GM10248 (cell line): ENCODE results near the gene ZNF681.
"Not testable (repeated sequence)": the region's sequence is repeated elsewhere in the genome, so short reads cannot be mapped to it uniquely, and the experiment has no call there.

Experiments used
- CTCF ChIA-PET: fragments of 300-600 bp; sonication (Branson Sonifier 250); formaldehyde crosslinking; extraction: SDS; loops from one replicate; lab custom pipeline; 2021; ENCODE audit warnings: antibody characterized with exemption; lab: Yijun Ruan, JAX
- POLR2A ChIA-PET: fragments of 350-650 bp; sonication (Branson Sonifier 250); formaldehyde crosslinking; extraction: SDS; loops from one replicate; lab custom pipeline; 2020; ENCODE audit warnings: antibody characterized with exemption; lab: Yijun Ruan, JAX
- DNase-seq: peaks from one replicate; pipeline ENCODE4 v3.0.0; 2012; ENCODE audit errors: extremely low spot score
- TF ChIP-seq, protein P1 (sequence below): IDR thresholded peaks from 2 replicates; pipeline ENCODE4 v1.5.1; 2012; ENCODE audit warnings: mild to moderate bottlenecking, low read depth; ENCODE audit errors: extremely low read depth, missing control alignments, control extremely low read depth

The ZNF681 gene

DNA sequence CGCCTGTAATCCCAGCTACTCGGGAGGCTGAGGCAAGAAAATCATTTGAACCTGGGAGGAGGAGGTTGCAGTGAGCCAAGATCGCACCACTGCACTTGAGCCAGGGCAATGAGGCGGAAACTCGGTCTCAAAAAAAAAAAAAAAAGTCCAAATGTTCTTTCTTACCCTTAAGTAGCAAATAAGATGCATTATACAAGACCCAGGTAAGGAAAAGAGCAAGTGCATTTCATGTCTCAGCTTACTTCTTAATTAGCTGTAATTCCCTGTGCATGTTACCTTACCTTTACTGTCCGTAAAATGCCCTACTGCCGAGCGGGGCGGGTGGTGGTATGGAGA lies 3.8 kb upstream of the ZNF681 start:
- ChIA-PET POLR2A (no interaction called here), CTCF (no interaction called here)
- TF ChIP-seq, protein P1, sequence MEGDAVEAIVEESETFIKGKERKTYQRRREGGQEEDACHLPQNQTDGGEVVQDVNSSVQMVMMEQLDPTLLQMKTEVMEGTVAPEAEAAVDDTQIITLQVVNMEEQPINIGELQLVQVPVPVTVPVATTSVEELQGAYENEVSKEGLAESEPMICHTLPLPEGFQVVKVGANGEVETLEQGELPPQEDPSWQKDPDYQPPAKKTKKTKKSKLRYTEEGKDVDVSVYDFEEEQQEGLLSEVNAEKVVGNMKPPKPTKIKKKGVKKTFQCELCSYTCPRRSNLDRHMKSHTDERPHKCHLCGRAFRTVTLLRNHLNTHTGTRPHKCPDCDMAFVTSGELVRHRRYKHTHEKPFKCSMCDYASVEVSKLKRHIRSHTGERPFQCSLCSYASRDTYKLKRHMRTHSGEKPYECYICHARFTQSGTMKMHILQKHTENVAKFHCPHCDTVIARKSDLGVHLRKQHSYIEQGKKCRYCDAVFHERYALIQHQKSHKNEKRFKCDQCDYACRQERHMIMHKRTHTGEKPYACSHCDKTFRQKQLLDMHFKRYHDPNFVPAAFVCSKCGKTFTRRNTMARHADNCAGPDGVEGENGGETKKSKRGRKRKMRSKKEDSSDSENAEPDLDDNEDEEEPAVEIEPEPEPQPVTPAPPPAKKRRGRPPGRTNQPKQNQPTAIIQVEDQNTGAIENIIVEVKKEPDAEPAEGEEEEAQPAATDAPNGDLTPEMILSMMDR = no peak
- no peak for DNase-seq

DNA sequence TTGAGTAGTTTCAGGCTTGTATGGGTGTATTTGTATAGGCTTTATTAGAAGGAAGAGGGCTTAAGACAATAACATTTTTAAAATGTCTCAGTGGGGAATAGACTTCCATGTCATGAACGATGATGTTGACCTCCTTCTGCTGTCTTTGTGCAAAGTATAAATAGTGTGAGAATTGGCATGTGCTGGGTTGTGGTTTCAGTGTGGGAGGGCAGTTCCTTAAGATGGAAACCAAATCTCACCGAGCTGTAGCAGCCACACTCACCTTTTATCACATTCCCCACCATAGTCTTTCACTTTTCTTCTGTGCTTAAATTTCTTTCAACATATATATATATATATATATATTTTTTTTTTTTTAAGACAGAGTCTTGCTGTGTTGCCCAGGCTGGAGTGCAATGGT lies 1.6 kb upstream of the ZNF681 start:
- DNase-seq, CTCF ChIA-PET, POLR2A ChIA-PET: not testable (repeated sequence)

DNA sequence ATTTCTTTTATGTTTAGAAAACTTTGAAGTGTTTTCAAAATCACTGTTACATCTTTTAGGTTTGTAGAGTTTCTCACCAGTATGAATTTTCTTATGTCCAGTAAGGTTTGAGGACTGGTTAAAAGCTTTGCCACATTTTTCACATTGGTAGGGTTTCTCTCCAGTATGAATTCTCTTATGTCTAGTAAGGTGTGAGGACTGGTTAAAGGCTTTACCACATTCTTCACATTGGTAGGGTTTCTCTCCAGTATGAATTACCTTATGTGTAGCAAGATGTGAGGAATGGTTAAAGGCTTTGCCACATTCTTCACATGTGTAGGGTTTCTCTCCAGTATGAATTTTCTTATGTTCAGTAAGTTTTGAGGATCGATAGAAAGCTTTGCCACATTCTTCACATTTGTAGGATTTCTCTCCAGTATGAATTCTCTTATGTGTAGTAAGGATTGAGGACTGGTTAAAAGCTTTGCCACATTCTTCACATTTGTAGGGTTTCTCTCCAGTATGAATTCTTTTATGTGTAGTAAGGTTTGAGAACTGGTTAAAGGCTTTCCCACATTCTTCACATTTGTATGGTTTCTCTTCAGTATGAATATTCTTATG lies 15.0 kb downstream of the ZNF681 start:
- POLR2A ChIA-PET = not testable (repeated sequence)

DNA sequence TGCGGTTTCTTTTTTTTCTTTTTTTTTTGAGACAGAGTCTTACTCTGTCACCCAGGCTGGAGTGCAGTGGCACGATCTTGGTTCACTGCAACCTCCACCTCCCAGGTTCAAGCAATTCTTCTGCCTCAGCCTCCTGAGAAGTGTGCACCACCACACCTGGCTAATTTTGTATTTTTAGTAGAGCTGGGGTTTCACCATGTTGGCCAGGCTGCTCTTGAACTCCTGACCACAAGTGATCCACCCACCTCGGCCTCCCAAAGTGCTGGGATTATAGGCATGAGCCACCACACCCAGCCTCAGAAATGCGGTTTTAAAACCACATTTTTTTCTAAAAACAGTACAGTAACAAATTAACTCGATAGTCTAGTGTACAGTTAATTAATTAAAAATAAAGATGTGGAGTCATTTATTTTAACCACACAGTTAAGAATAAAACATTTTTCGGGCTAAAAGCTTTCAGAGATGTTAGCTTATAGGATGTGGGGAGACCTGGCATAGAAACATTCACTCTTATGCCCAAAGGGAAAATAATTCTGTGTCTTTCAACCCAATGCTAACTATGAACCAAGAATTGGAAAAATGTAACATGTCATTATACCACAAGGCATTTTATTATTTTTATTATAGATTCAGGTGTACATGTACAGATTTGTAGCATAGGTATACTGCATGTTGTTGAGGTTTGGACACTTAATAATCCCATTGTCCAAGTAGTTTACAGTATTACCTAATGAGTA lies 27.8 kb downstream of the ZNF681 start:
- DNase-seq, POLR2A ChIA-PET, CTCF ChIA-PET: not testable (repeated sequence)

More for the DNA sequence above, 15.0 kb downstream of the ZNF681 start:
- DNase-seq, CTCF ChIA-PET: not testable (repeated sequence)

DNA sequence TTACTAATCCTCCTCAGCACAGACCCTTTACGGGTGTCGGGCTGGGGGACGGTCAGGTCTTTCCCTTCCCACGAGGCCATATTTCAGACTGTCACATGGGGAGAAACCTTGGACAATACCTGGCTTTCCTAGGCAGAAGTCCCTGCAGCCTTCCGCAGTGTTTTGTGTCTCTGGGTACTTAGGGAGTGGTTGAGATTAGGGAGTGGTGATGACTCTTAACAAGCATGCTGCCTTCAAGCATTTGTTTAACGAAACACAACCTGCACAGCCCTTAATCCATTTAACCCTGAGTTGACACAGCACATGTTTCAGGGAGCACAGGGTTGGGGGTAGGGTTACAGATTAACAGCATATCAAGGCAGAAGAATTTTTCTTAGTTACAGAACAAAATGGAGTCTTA lies 34.5 kb downstream of the ZNF681 start:
- CTCF ChIA-PET, DNase-seq, POLR2A ChIA-PET: not testable (repeated sequence)

DNA sequence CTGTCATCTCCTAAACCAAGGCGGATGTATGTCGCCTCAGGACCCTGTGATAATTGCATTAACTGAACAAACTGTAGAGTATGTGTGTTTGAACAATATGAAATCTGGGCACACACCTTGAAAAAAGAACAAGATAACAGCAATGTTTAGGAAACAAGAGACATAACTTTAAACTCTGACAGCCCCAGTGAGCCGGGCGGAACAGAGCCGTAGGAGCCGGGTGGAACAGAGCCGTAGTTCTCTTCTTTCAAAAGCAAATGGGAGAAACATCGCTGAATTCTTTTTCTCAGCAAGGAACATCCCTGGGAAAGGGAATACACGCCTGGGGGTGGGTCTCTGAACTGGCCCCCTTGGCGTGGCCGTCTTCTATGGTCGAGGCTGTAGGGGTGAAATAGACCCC lies 39.9 kb downstream of the ZNF681 start:
- TF ChIP-seq, protein P1 = no peak
- no peak for DNase-seq
- CTCF ChIA-PET = no interaction called here
- POLR2A ChIA-PET = no interaction called here

DNA sequence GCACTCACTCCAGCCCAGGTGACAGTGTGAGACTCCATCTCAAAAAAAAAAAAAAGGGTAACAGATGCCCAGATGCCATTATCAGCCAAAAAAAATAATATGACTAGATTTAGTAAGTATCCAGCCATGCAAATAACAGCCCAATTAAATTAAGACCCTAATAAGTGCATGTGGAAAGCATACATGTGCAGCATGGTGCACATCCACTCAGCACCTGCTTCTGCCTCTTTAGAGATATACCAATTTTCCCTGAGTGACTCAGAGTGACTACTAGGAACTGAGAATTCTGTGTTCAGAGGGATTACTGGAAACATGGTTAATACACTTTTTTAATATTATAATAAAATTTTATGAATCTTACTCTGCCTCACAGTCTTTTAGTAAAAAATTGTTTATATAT lies 41.9 kb downstream of the ZNF681 start:
- DNase-seq = no peak
- TF ChIP-seq, protein P1 = no peak
- POLR2A ChIA-PET = no interaction called here
- CTCF ChIA-PET = no interaction called here

DNA sequence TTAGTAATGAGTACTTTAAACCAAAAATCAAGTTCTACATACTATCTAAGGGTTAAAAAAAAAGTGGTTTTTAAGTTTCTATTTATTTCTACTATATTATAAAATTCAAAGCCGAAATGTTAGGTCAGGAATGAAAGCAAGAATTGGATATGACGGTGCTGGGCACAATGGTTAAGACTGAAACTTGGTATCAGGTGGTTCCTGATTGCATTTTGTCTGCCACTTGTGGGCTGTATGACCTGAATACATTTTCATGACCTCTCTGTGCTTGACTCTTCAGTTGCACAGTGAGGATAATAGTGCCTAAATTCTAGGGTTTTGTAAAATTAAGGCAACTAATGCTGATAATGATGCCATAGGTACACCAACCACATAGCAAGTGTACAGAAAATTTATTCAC lies 49.3 kb downstream of the ZNF681 start:
- TF ChIP-seq, protein P1 = no peak
- DNase-seq = no peak
- CTCF ChIA-PET = interaction anchor here (0.7 kb wide), 1 partner anchor 14 kb away, joined by 3 read pairs; no protein-coding TSS in a partner anchor
- POLR2A ChIA-PET = no interaction called here

DNA sequence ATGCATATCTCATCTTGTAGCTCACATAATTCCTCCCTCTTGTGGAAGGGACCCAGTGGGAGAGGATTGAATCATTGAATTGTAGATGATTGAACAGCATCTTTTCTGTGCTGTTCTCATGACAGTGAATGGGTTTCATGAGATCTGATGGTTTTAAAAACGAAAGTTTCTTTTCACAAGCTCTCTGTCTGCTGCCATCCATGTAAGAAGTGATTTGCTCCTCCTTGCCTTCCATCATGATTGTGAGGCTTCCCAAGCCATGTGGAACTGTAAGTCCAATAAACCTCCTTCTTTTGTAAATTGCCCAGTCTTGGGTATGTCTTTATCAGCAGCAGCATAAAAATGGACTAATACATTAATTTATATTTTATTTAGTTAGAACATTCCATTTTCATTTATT lies 52.0 kb downstream of the ZNF681 start:
- no peak for DNase-seq
- CTCF ChIA-PET = no interaction called here
- POLR2A ChIA-PET = no interaction called here
- TF ChIP-seq, protein P1 = no peak
